Measurements from ENCODE around the gene OBSCN. TPM values are rescaled to one million over a fixed set of nuclear protein-coding genes. Genes with fewer than 3 reads are reported as not detected.

Gene OBSCN
- total RNA-seq, 1 donor from 2014 or later: 5.1 TPM

- no peaks in the 10 kb centered on the region for H3K4me1 ChIP-seq
- no peak overlapping the region for H3K4me2 ChIP-seq
- Mint-ChIP-seq H3K27me3 (ENCODE audit: insufficient read depth, low read depth) (no peaks in the 10 kb centered on the region), H3K36me3 (peaks cover 21% of the 10 kb centered on the region), H3K4me1 (peaks cover 13% of the 10 kb centered on the region), H3K4me3 (no peak overlapping the region), H3K27ac (no peak overlapping the region), H3K9me3 (peaks cover 16% of the 10 kb centered on the region)
- H3K79me2 ChIP-seq (ENCODE audit: low read depth): no peaks in the 10 kb centered on the region
- peaks cover 11% of the 10 kb centered on the region for H3K9me3 ChIP-seq (ENCODE audit: low read depth)
- H2AFZ ChIP-seq (replicated peaks): no peak overlapping the region
- H3K4me3 ChIP-seq: no peak overlapping the region
- H3K27ac ChIP-seq: no peak overlapping the region
- H3K36me3 ChIP-seq: no peaks in the 10 kb centered on the region
- no peak for DNase-seq (ENCODE audit: low spot score)
- TF ChIP-seq CTCF (IDR thresholded peaks at IDR 0.05) (no peak), EZH2 (IDR thresholded peaks at IDR 0.05) (no peak), EZH2phosphoT487 (IDR thresholded peaks at IDR 0.05) (no peak)
- H3K9ac ChIP-seq: no peak overlapping the region
- no peaks in the 10 kb centered on the region for H4K20me1 ChIP-seq (ENCODE audit: low read depth)
- H3F3A ChIP-seq (ENCODE audit: low read depth): no peaks in the 10 kb centered on the region
- H3K27me3 ChIP-seq: no peaks in the 10 kb centered on the region
These were observed 12.7 kb upstream of the OBSCN start for GRCh38 chr1:228194921-228195812.

- H2AFZ ChIP-seq (replicated peaks): no peak overlapping the region
- H3K9me3 ChIP-seq (ENCODE audit: low read depth): peaks cover 11% of the 10 kb centered on the region
- H3K4me2 ChIP-seq: no peak overlapping the region
- no peak overlapping the region for H3K4me3 Mint-ChIP-seq
- peaks cover 13% of the 10 kb centered on the region for H3K4me1 Mint-ChIP-seq
- no peak for DNase-seq (ENCODE audit: low spot score)
- H3K9me3 Mint-ChIP-seq: peaks cover 16% of the 10 kb centered on the region
- H3K27ac Mint-ChIP-seq: no peak overlapping the region
- H3K27me3 Mint-ChIP-seq (ENCODE audit: insufficient read depth, low read depth): no peaks in the 10 kb centered on the region
- peaks cover 22% of the 10 kb centered on the region for H3K36me3 Mint-ChIP-seq
- no peak overlapping the region for H3K9ac ChIP-seq
- no peaks in the 10 kb centered on the region for H4K20me1 ChIP-seq (ENCODE audit: low read depth)
- H3K79me2 ChIP-seq (ENCODE audit: low read depth): no peaks in the 10 kb centered on the region
- no peaks in the 10 kb centered on the region for H3K4me1 ChIP-seq
- H3K36me3 ChIP-seq: no peaks in the 10 kb centered on the region
- H3K27ac ChIP-seq: no peak overlapping the region
- no peaks in the 10 kb centered on the region for H3K27me3 ChIP-seq
- H3K4me3 ChIP-seq: no peak overlapping the region
- H3F3A ChIP-seq (ENCODE audit: low read depth): no peaks in the 10 kb centered on the region
- no peak for TF ChIP-seq EZH2phosphoT487 (IDR thresholded peaks at IDR 0.05)
- no peak for TF ChIP-seq EZH2 (IDR thresholded peaks at IDR 0.05)
- TF ChIP-seq CTCF (IDR thresholded peaks at IDR 0.05): no peak
These were observed 10.2 kb upstream of the OBSCN start for GRCh38 chr1:228197555-228198147.

GRCh38 chr1:228198977-228199590 is 8.8 kb upstream of the OBSCN start:
- no peaks in the 10 kb centered on the region for H3K79me2 ChIP-seq (ENCODE audit: low read depth)
- peaks cover 16% of the 10 kb centered on the region for H3K9me3 Mint-ChIP-seq
- peaks cover 22% of the 10 kb centered on the region for H3K36me3 Mint-ChIP-seq
- no peak for DNase-seq (ENCODE audit: low spot score)
- no peak overlapping the region for H3K9ac ChIP-seq
- H3K9me3 ChIP-seq (ENCODE audit: low read depth): peaks cover 11% of the 10 kb centered on the region
- no peaks in the 10 kb centered on the region for H3K27me3 Mint-ChIP-seq (ENCODE audit: insufficient read depth, low read depth)
- H3K4me1 Mint-ChIP-seq: peaks cover 10% of the 10 kb centered on the region
- no peaks in the 10 kb centered on the region for H3K4me1 ChIP-seq
- TF ChIP-seq CTCF (IDR thresholded peaks at IDR 0.05) (no peak), EZH2 (IDR thresholded peaks at IDR 0.05) (no peak), EZH2phosphoT487 (IDR thresholded peaks at IDR 0.05) (no peak)
- H4K20me1 ChIP-seq (ENCODE audit: low read depth): no peaks in the 10 kb centered on the region
- no peak overlapping the region for H3K4me2 ChIP-seq
- H2AFZ ChIP-seq (replicated peaks): no peak overlapping the region
- H3K27ac ChIP-seq: no peak overlapping the region
- H3K36me3 ChIP-seq: no peaks in the 10 kb centered on the region
- no peak overlapping the region for H3K4me3 ChIP-seq
- no peaks in the 10 kb centered on the region for H3F3A ChIP-seq (ENCODE audit: low read depth)
- no peak overlapping the region for H3K4me3 Mint-ChIP-seq
- peaks cover 6% of the 10 kb centered on the region for H3K27me3 ChIP-seq
- no peak overlapping the region for H3K27ac Mint-ChIP-seq
